ENCODE results near the gene IL1RAPL1. TPM values are rescaled to one million over a fixed set of nuclear protein-coding genes. Genes with fewer than 3 reads are reported as not detected.

Gene IL1RAPL1
- total RNA-seq, 4 donors from 2014 or later: 0.24 to 6.2 TPM; not detected in 2

DNA sequence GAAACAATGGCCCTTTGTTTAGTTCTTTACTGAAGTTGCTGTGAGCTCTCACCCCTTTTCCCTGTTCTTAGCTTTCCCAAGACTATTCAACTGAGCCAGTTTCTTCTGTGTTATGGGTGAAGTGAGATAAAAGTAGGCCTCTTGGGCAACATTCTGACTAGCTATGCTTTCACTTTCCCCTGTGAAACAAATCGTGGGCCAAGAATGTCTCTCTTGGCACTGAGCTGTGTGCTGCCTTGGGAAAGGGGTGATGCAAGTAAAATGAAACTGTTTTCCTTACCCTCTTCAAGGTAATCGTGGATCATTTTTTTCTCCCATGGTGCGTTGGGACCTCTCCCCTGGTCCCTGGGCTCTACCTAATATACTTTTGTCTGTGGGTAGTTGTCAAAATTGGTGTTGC is 974.2 kb downstream of the IL1RAPL1 start:
- Histone ChIP-seq H3K4me1 (no peaks in the 10 kb centered on the region), H3K36me3 (no peaks in the 10 kb centered on the region), H3K9me3 (no peaks in the 10 kb centered on the region), H3K4me3 (no peak overlapping the region), H3K27me3 (no peaks in the 10 kb centered on the region), H3K27ac (no peak overlapping the region)
- TF ChIP-seq POLR2A (IDR thresholded peaks at IDR 0.05): no peak
- TF ChIP-seq, protein P1, sequence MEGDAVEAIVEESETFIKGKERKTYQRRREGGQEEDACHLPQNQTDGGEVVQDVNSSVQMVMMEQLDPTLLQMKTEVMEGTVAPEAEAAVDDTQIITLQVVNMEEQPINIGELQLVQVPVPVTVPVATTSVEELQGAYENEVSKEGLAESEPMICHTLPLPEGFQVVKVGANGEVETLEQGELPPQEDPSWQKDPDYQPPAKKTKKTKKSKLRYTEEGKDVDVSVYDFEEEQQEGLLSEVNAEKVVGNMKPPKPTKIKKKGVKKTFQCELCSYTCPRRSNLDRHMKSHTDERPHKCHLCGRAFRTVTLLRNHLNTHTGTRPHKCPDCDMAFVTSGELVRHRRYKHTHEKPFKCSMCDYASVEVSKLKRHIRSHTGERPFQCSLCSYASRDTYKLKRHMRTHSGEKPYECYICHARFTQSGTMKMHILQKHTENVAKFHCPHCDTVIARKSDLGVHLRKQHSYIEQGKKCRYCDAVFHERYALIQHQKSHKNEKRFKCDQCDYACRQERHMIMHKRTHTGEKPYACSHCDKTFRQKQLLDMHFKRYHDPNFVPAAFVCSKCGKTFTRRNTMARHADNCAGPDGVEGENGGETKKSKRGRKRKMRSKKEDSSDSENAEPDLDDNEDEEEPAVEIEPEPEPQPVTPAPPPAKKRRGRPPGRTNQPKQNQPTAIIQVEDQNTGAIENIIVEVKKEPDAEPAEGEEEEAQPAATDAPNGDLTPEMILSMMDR (IDR thresholded peaks at IDR 0.05): no peak
- DNase-seq: no peak
- intact Hi-C loops (cut with DNase I; ENCODE audit: low total_unique reads): no loop called here

DNA sequence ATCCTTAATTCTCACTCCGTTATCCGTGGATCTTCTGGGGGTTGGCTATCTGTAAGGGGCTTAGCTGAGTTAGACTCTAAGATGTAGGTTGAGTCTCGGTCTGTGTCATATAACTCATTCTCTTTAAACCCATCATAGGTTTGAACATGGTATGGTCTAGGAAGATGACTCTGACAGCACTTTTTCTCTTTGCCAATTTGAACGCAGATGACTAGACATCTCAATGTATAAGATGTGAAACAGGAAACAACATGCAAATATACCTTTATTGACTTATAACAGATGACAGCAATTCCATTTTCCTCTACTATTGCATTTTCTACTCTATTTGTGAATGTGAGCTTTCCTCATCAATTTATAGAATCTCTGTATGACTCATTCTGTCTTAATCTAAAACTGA is 993.3 kb downstream of the IL1RAPL1 start:
- Histone ChIP-seq H3K27ac (no peak overlapping the region), H3K9me3 (no peaks in the 10 kb centered on the region), H3K4me3 (no peak overlapping the region), H3K4me1 (no peaks in the 10 kb centered on the region), H3K27me3 (no peaks in the 10 kb centered on the region), H3K36me3 (no peaks in the 10 kb centered on the region)
- TF ChIP-seq, protein P1 (IDR thresholded peaks at IDR 0.05): no peak
- no peak for TF ChIP-seq POLR2A (IDR thresholded peaks at IDR 0.05)
- intact Hi-C loops (cut with DNase I; ENCODE audit: low total_unique reads): no loop called here
- no peak for DNase-seq

DNA sequence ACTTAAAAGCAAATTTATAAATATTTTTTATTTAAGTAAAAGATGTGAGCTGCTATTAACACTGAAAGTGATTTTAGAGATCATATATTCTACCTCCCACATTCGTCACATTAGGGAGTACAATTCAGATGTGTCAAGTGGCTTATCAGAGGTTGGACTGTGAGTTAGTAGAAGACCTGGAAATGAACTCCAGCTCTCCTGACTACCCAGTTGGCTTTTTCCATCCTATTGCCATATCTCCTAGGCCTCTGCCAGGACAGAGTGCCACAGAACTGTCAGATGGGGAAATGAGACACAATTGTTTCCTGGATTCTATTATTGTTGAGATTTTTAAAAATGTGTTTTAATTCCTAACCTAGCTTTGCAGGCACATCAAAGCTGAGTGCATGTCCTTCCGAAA is 994.0 kb downstream of the IL1RAPL1 start:
- no peaks in the 10 kb centered on the region for H3K27me3 ChIP-seq
- no peak overlapping the region for H3K4me3 ChIP-seq
- no peak for TF ChIP-seq POLR2A (IDR thresholded peaks at IDR 0.05)
- TF ChIP-seq, protein P1 (IDR thresholded peaks at IDR 0.05): no peak
- H3K27ac ChIP-seq: no peak overlapping the region
- H3K36me3 ChIP-seq: no peaks in the 10 kb centered on the region
- H3K9me3 ChIP-seq: no peaks in the 10 kb centered on the region
- no peak for DNase-seq
- intact Hi-C loops (cut with DNase I; ENCODE audit: low total_unique reads): no loop called here
- H3K4me1 ChIP-seq: no peaks in the 10 kb centered on the region

GRCh38 chrX:29587107-29587506 is 999.9 kb downstream of the IL1RAPL1 start:
- TF ChIP-seq POLR2A (IDR thresholded peaks at IDR 0.05): no peak
- TF ChIP-seq, protein P1 (IDR thresholded peaks at IDR 0.05): no peak
- intact Hi-C loops (cut with DNase I; ENCODE audit: low total_unique reads): no loop called here
- Histone ChIP-seq H3K27ac (no peak overlapping the region), H3K4me3 (no peak overlapping the region), H3K36me3 (no peaks in the 10 kb centered on the region), H3K27me3 (no peaks in the 10 kb centered on the region), H3K9me3 (no peaks in the 10 kb centered on the region), H3K4me1 (no peaks in the 10 kb centered on the region)
- DNase-seq: no peak

GRCh38 chrX:29590921-29591320 is 1003.7 kb downstream of the IL1RAPL1 start:
- H3K4me3 ChIP-seq: no peak overlapping the region
- no peak for DNase-seq
- intact Hi-C loops (cut with DNase I; ENCODE audit: low total_unique reads): no loop called here
- no peaks in the 10 kb centered on the region for H3K36me3 ChIP-seq
- no peaks in the 10 kb centered on the region for H3K9me3 ChIP-seq
- no peaks in the 10 kb centered on the region for H3K27me3 ChIP-seq
- no peaks in the 10 kb centered on the region for H3K4me1 ChIP-seq
- H3K27ac ChIP-seq: no peak overlapping the region
- TF ChIP-seq, protein P1 (IDR thresholded peaks at IDR 0.05): no peak
- TF ChIP-seq POLR2A (IDR thresholded peaks at IDR 0.05): no peak
